ENCODE measurements around the gene ST7. TPM values are rescaled to one million over a fixed set of nuclear protein-coding genes. Genes with fewer than 3 reads are reported as not detected.

Gene ST7
- total and polyA plus RNA-seq, 2 experiments from 2014 or later: 31.2 to 38.5 TPM

DNA sequence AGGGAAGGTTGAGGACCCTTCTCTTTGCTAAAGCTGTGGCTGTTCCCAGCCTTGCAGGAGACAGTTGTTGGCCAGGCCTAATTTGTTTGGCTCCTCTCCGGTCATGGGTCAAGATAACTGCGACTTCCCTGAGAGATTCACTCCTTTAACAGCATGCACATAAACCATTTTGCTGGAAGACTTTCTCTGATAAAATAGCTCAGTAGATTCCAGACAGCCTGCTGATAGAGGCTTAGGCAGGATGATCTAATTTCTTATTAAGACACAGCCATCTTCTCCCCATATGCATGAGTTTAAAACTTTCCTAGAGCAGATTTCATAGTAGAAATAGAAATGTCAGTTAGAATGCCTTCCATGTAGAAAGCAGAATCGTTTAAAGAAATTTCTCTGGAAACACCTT is 187.6 kb downstream of the ST7 start:
- no peaks in the 10 kb centered on the region for H3K9me2 ChIP-seq (replicated peaks; ENCODE audit: insufficient read depth)
- H3K27me3 ChIP-seq: no peaks in the 10 kb centered on the region
- H3K27ac ChIP-seq: no peak overlapping the region
- H3K4me1 ChIP-seq (ENCODE audit: insufficient read depth): no peaks in the 10 kb centered on the region
- no peak overlapping the region for H3K4me2 ChIP-seq
- 56% methylated on average over 3 of the region's 3 CpGs for WGBS (ENCODE audit: low lambda C conversion rate, missing lambda C conversion rate)
- no peak overlapping the region for H2AFZ ChIP-seq
- no peak for DNase-seq (ENCODE audit: low spot score)
- no peaks in the 10 kb centered on the region for H3K36me3 ChIP-seq (replicated peaks; ENCODE audit: insufficient read depth, low read depth)
- no peaks in the 10 kb centered on the region for H3K9me3 ChIP-seq (ENCODE audit: low read depth)
- H3K4me3 ChIP-seq: no peak overlapping the region
- H4K20me1 ChIP-seq (ENCODE audit: insufficient read depth, poor library complexity, severe bottlenecking): no peaks in the 10 kb centered on the region
- no peaks in the 10 kb centered on the region for H3K79me2 ChIP-seq
- TF ChIP-seq EZH2 (IDR thresholded peaks at IDR 0.05; ENCODE audit: borderline replicate concordance) (no peak), EZH2phosphoT487 (IDR thresholded peaks at IDR 0.05; ENCODE audit: low read depth, severe bottlenecking, unreplicated experiment) (no peak)
- TF ChIP-seq, protein P1, sequence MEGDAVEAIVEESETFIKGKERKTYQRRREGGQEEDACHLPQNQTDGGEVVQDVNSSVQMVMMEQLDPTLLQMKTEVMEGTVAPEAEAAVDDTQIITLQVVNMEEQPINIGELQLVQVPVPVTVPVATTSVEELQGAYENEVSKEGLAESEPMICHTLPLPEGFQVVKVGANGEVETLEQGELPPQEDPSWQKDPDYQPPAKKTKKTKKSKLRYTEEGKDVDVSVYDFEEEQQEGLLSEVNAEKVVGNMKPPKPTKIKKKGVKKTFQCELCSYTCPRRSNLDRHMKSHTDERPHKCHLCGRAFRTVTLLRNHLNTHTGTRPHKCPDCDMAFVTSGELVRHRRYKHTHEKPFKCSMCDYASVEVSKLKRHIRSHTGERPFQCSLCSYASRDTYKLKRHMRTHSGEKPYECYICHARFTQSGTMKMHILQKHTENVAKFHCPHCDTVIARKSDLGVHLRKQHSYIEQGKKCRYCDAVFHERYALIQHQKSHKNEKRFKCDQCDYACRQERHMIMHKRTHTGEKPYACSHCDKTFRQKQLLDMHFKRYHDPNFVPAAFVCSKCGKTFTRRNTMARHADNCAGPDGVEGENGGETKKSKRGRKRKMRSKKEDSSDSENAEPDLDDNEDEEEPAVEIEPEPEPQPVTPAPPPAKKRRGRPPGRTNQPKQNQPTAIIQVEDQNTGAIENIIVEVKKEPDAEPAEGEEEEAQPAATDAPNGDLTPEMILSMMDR (IDR thresholded peaks at IDR 0.05; ENCODE audit: poor library complexity): no peak

DNA sequence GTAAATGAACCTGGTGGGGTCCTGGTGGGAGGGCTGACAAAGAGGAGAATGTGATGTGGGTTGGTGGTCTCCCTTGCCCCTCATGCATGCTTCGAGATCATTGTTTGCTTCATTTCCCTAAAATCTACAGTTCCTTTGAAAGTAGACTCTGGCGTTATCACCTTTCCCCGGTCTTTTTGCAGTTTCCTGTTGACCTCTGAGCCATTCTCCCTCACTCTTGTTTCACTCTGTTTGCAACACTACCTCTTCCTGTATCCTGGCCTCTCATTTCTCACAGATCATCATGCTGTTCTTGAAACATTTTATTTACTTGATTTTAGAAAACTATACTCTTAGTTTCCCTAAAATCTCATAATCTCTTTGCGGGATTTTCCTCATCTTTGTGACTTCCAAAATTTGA is 189.8 kb downstream of the ST7 start:
- WGBS (ENCODE audit: low lambda C conversion rate, missing lambda C conversion rate): 72% methylated on average over 4 of the region's 4 CpGs
- H3K4me2 ChIP-seq: no peak overlapping the region
- H3K4me1 ChIP-seq (ENCODE audit: insufficient read depth): no peaks in the 10 kb centered on the region
- no peaks in the 10 kb centered on the region for H3K27me3 ChIP-seq
- no peak overlapping the region for H3K27ac ChIP-seq
- no peaks in the 10 kb centered on the region for H3K9me3 ChIP-seq (ENCODE audit: low read depth)
- H3K36me3 ChIP-seq (replicated peaks; ENCODE audit: insufficient read depth, low read depth): no peaks in the 10 kb centered on the region
- no peak overlapping the region for H3K4me3 ChIP-seq
- no peak for TF ChIP-seq EZH2 (IDR thresholded peaks at IDR 0.05; ENCODE audit: borderline replicate concordance)
- no peak for TF ChIP-seq EZH2phosphoT487 (IDR thresholded peaks at IDR 0.05; ENCODE audit: low read depth, severe bottlenecking, unreplicated experiment)
- TF ChIP-seq, protein P1 (IDR thresholded peaks at IDR 0.05; ENCODE audit: poor library complexity): no peak
- no peak overlapping the region for H2AFZ ChIP-seq
- DNase-seq (ENCODE audit: low spot score): no peak
- no peaks in the 10 kb centered on the region for H3K9me2 ChIP-seq (replicated peaks; ENCODE audit: insufficient read depth)
- H4K20me1 ChIP-seq (ENCODE audit: insufficient read depth, poor library complexity, severe bottlenecking): no peaks in the 10 kb centered on the region
- H3K79me2 ChIP-seq: no peaks in the 10 kb centered on the region

DNA sequence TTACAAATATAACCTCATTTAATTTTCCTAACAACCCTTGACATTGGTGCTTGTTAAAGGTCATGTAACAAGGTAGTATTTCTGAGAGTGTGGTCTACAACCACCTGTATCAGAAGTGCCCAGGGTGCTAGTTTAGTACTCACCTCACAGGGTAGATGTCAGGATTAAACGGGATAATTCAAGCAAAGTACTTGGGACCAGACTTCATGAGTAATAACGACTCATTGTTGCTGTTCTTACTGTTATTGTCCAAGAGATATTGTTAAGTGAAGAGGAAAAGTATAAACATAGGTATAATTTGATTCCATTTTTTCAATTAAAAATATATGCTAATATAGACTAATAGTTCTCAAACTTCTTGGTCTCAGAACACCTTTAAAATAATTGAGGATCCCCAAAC is 190.3 kb downstream of the ST7 start:
- WGBS (ENCODE audit: low lambda C conversion rate, missing lambda C conversion rate): 86% methylated on average over 2 of the region's 2 CpGs
- Histone ChIP-seq H3K27me3 (no peaks in the 10 kb centered on the region), H3K4me3 (no peak overlapping the region), H3K4me1 (ENCODE audit: insufficient read depth) (no peaks in the 10 kb centered on the region), H4K20me1 (ENCODE audit: insufficient read depth, poor library complexity, severe bottlenecking) (no peaks in the 10 kb centered on the region), H3K36me3 (replicated peaks; ENCODE audit: insufficient read depth, low read depth) (no peaks in the 10 kb centered on the region), H2AFZ (no peak overlapping the region), H3K4me2 (no peak overlapping the region), H3K27ac (no peak overlapping the region), H3K9me2 (replicated peaks; ENCODE audit: insufficient read depth) (no peaks in the 10 kb centered on the region), H3K79me2 (no peaks in the 10 kb centered on the region), H3K9me3 (ENCODE audit: low read depth) (no peaks in the 10 kb centered on the region)
- TF ChIP-seq EZH2phosphoT487 (IDR thresholded peaks at IDR 0.05; ENCODE audit: low read depth, severe bottlenecking, unreplicated experiment): no peak
- TF ChIP-seq, protein P1 (IDR thresholded peaks at IDR 0.05; ENCODE audit: poor library complexity): no peak
- no peak for TF ChIP-seq EZH2 (IDR thresholded peaks at IDR 0.05; ENCODE audit: borderline replicate concordance)
- DNase-seq (ENCODE audit: low spot score): no peak

DNA sequence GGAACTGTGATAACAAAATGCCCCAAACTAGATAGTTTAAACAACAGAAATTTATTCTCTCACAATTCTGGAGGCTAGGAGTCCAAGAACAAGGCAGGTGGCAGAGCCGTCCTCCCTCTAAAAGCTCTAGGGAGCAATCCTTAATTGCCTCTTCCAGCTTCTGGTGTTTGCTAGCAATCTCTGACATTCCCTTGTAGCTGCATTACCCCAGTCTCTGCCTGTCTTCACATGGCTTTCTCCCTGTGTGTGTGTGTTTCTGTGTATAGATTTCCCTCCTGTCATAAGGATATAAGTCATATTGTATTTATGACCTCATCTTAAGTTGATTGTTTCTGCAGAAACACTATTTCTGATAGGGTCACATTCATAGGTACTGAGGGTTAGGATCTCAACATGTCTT is 192.0 kb downstream of the ST7 start:
- H3K4me1 ChIP-seq (ENCODE audit: insufficient read depth): no peaks in the 10 kb centered on the region
- no peak overlapping the region for H3K27ac ChIP-seq
- H3K4me3 ChIP-seq: no peak overlapping the region
- 95% methylated on average over 1 of the region's 1 CpG for WGBS (ENCODE audit: low lambda C conversion rate, missing lambda C conversion rate)
- H3K79me2 ChIP-seq: no peaks in the 10 kb centered on the region
- H3K9me3 ChIP-seq (ENCODE audit: low read depth): no peaks in the 10 kb centered on the region
- H2AFZ ChIP-seq: no peak overlapping the region
- H4K20me1 ChIP-seq (ENCODE audit: insufficient read depth, poor library complexity, severe bottlenecking): no peaks in the 10 kb centered on the region
- no peaks in the 10 kb centered on the region for H3K27me3 ChIP-seq
- no peaks in the 10 kb centered on the region for H3K9me2 ChIP-seq (replicated peaks; ENCODE audit: insufficient read depth)
- no peak for DNase-seq (ENCODE audit: low spot score)
- no peaks in the 10 kb centered on the region for H3K36me3 ChIP-seq (replicated peaks; ENCODE audit: insufficient read depth, low read depth)
- no peak for TF ChIP-seq EZH2phosphoT487 (IDR thresholded peaks at IDR 0.05; ENCODE audit: low read depth, severe bottlenecking, unreplicated experiment)
- TF ChIP-seq EZH2 (IDR thresholded peaks at IDR 0.05; ENCODE audit: borderline replicate concordance): no peak
- TF ChIP-seq, protein P1 (IDR thresholded peaks at IDR 0.05; ENCODE audit: poor library complexity): no peak
- H3K4me2 ChIP-seq: no peak overlapping the region

All from hepatocyte (in vitro differentiated cells).